ENCODE measurements around the gene CDYL. TPM values are rescaled to one million over a fixed set of nuclear protein-coding genes. Genes with fewer than 3 reads are reported as not detected.

The CDYL gene
- total RNA-seq, 1 experiment from 2014 or later, result 38.4 TPM

DNA sequence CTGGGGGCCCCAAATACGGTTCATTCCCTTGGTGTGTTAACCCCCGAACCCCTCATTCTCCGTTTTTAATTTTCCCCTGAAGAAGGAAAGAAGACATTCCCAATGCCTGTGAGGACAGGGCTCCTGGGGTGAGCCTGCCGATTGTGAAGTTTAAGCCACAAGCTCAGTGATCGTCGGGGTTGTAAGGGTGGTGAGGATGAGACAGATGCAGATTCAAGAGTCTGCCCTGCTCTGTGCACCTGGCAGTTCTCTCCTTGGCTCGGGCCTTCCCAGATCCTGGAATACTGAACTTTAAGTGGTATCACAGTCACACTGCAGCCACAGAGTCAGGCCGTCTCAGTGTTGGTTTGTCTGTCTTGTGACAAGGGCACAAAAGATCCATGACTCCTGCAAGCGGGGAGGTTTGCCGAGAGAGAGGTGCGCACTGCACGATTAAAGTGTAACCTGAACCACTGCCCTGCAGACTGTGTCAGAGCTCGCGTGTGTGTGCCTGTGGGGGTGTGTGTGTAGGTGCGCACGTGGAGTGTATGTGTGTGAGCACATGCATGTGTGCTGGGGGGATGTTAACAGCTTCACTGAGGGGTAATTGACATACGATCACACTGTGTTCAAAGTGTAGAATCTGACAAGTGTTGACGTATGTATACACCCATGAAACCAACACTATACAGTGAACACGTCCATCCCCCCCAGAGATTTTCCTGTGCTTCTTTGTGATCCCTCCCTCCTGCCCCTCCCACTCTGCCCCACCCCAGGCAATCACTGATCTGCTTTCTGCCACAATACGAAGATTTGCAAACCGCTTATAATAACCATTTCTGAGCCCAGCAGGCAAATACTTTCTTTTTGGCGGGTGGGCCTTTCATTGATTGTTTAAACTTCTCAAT lies 188.7 kb downstream of the CDYL start:
- Histone ChIP-seq H3K4me2 (ENCODE audit: low read length) (no peak overlapping the region), H3K4me3 (ENCODE audit: low read length) (no peak overlapping the region), H3K79me2 (ENCODE audit: low read length) (no peaks in the 10 kb centered on the region), H3F3A (ENCODE audit: low read length, unreplicated experiment) (no peaks in the 10 kb centered on the region), H3K4me1 (ENCODE audit: insufficient read depth, low read length) (no peaks in the 10 kb centered on the region), H3K27ac (ENCODE audit: low read length) (no peak overlapping the region), H4K20me1 (ENCODE audit: low read length) (no peaks in the 10 kb centered on the region), H3K9ac (ENCODE audit: low read length) (no peak overlapping the region), H2AFZ (ENCODE audit: low read length) (no peak overlapping the region), H3K36me3 (ENCODE audit: low read depth, low read length) (no peaks in the 10 kb centered on the region), H3K9me3 (ENCODE audit: low read length) (no peaks in the 10 kb centered on the region), H3K27me3 (ENCODE audit: low read length) (no peaks in the 10 kb centered on the region), H3K9me2 (replicated peaks; ENCODE audit: low read length) (no peaks in the 10 kb centered on the region)
- ChIA-PET CTCF (no interaction called here), POLR2A (ENCODE audit: unreplicated experiment) (no interaction called here)
- intact Hi-C loops (cut with micrococcal nuclease), result no loop called here
- no TSS peak for BruUV-seq (replicated peaks)
- TF ChIP-seq EZH2 (IDR thresholded peaks at IDR 0.05; ENCODE audit: low read length, unreplicated experiment), result no peak
- TF ChIP-seq EZH2phosphoT487 (IDR thresholded peaks at IDR 0.05; ENCODE audit: borderline replicate concordance, low read length), result no peak
- TF ChIP-seq, protein P1, sequence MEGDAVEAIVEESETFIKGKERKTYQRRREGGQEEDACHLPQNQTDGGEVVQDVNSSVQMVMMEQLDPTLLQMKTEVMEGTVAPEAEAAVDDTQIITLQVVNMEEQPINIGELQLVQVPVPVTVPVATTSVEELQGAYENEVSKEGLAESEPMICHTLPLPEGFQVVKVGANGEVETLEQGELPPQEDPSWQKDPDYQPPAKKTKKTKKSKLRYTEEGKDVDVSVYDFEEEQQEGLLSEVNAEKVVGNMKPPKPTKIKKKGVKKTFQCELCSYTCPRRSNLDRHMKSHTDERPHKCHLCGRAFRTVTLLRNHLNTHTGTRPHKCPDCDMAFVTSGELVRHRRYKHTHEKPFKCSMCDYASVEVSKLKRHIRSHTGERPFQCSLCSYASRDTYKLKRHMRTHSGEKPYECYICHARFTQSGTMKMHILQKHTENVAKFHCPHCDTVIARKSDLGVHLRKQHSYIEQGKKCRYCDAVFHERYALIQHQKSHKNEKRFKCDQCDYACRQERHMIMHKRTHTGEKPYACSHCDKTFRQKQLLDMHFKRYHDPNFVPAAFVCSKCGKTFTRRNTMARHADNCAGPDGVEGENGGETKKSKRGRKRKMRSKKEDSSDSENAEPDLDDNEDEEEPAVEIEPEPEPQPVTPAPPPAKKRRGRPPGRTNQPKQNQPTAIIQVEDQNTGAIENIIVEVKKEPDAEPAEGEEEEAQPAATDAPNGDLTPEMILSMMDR (conservative IDR thresholded peaks at IDR 0.05; ENCODE audit: low read depth, low read length), result no peak
- ATAC-seq, result no peak
- no peak for DNase-seq

DNA sequence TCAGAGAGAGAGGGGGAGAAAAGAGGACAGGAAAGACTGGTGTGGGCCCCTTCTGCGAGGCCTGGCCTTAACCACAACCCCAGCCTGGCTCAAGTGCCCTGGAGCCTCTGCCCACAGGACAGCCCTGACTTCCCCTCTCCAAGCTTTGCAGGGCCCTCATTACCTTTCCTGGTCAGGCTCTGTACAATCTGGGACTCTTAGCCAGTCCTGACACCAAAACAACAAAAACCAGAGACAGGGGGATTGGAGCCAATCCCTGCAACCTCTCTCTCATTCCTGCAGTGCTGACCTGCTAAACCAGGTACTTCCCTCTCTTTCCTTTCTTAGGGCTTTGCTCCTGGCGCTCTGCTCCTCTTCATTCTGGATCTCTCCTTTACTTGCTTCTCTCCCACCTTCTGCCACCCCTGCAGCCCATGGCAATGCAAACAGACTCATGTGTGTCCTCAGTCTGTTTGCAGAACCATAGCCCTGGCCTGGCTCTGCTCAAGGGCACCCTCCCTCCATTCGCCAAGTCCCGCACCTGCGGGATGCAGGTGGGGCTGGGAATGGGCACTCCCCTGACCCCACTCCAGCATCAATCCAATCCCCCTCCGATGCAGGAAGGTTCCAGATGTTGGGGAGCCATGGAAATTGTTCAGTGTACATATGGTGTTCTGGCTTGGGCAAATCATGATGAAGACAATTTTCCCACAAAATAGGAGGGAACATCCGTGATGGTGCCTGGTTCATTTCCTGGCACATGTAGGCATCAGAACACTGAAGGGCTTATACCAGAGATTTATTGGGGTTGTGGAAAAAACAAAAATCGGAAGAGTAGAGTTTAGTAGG lies 189.6 kb downstream of the CDYL start:
- intact Hi-C loops (cut with micrococcal nuclease), result no loop called here
- no TSS peak for BruUV-seq (replicated peaks)
- H3K9me3 ChIP-seq (ENCODE audit: low read length), result no peaks in the 10 kb centered on the region
- H3K27ac ChIP-seq (ENCODE audit: low read length), result no peak overlapping the region
- no peaks in the 10 kb centered on the region for H3K9me2 ChIP-seq (replicated peaks; ENCODE audit: low read length)
- POLR2A ChIA-PET (ENCODE audit: unreplicated experiment), result no interaction called here
- H3K4me3 ChIP-seq (ENCODE audit: low read length), result no peak overlapping the region
- ATAC-seq (no peak), DNase-seq (no peak)
- no peaks in the 10 kb centered on the region for H3K4me1 ChIP-seq (ENCODE audit: insufficient read depth, low read length)
- no peaks in the 10 kb centered on the region for H3K27me3 ChIP-seq (ENCODE audit: low read length)
- TF ChIP-seq, protein P1 (conservative IDR thresholded peaks at IDR 0.05; ENCODE audit: low read depth, low read length), result no peak
- TF ChIP-seq EZH2 (IDR thresholded peaks at IDR 0.05; ENCODE audit: low read length, unreplicated experiment), result no peak
- TF ChIP-seq EZH2phosphoT487 (IDR thresholded peaks at IDR 0.05; ENCODE audit: borderline replicate concordance, low read length), result no peak
- no peak overlapping the region for H3K4me2 ChIP-seq (ENCODE audit: low read length)
- no peak overlapping the region for H3K9ac ChIP-seq (ENCODE audit: low read length)
- CTCF ChIA-PET, result no interaction called here
- no peaks in the 10 kb centered on the region for H3F3A ChIP-seq (ENCODE audit: low read length, unreplicated experiment)
- H4K20me1 ChIP-seq (ENCODE audit: low read length), result no peaks in the 10 kb centered on the region
- H3K79me2 ChIP-seq (ENCODE audit: low read length), result no peaks in the 10 kb centered on the region
- no peaks in the 10 kb centered on the region for H3K36me3 ChIP-seq (ENCODE audit: low read depth, low read length)
- H2AFZ ChIP-seq (ENCODE audit: low read length), result no peak overlapping the region

Measured in PC-3 (cell line).